ENCODE results near the gene GRIP1. TPM values are rescaled to one million over a fixed set of nuclear protein-coding genes. Genes with fewer than 3 reads are reported as not detected.

The GRIP1 gene
- total and polyA plus RNA-seq, 2 of the 4 experiments (the other 2 are of a cell fraction) = under 0.01 to 0.07 TPM

- H4K8ac ChIP-seq (ENCODE audit: low read depth in 2 of 2, low read length in 2 of 2) = no peak overlapping the region
- intact Hi-C loops (cut with micrococcal nuclease) (loop anchor here (1.0 kb wide), 1 partner anchor 171 kb away; no protein-coding TSS in a partner anchor), in situ Hi-C loops (cut with MboI; ENCODE audit: low sequenced_read_pairs) (no loop called here), dilution Hi-C loops (cut with HindIII; ENCODE audit: low sequenced_read_pairs, unreplicated experiment) (no loop called here)
- no peaks in the 10 kb centered on the region for H3K27me3 ChIP-seq (ENCODE audit: control insufficient read depth, insufficient read depth, low read length)
- POLR2A ChIA-PET (ENCODE audit: unreplicated experiment) = no interaction called here
- H2BK120ac ChIP-seq (ENCODE audit: low read depth, low read length) = no peak overlapping the region
- CTCF ChIA-PET = interaction anchor here (0.7 kb wide), 1 partner anchor 246 kb away, joined by 3 read pairs; no protein-coding TSS in a partner anchor
- no peak overlapping the region for H4K91ac ChIP-seq (ENCODE audit: insufficient read depth, low read depth, low read length)
- H4K5ac ChIP-seq (ENCODE audit: low read depth, low read length) = no peak overlapping the region
- H3K36me3 ChIP-seq (ENCODE audit: control insufficient read depth, insufficient read depth, low read length) = no peaks in the 10 kb centered on the region
- WGBS, 2 experiments (ENCODE audit: extremely low coverage in 2 of 2, insufficient read length in 1 of 2) = 45% methylated on average over 4 of the region's 8 CpGs; no CpG with 5 or more reads in 1 of the 2 experiments
- no peak overlapping the region for H3K14ac ChIP-seq (replicated peaks; ENCODE audit: low read depth, low read length)
- BruUV-seq (replicated peaks) = no TSS peak
- H2AK9ac ChIP-seq (replicated peaks; ENCODE audit: low read depth, low read length, poor library complexity) = no peak overlapping the region
- DNase-seq = peak; percentile 1
- H2BK5ac ChIP-seq (ENCODE audit: low read depth, low read length, poor library complexity, severe bottlenecking) = no peak overlapping the region
- H3K23ac ChIP-seq (ENCODE audit: low read depth, low read length) = no peak overlapping the region
- no peaks in the 10 kb centered on the region for H3K4me1 ChIP-seq (ENCODE audit: control insufficient read depth, insufficient read depth, low read length)
- H3K4me2 ChIP-seq (ENCODE audit: low read depth, low read length) = no peak overlapping the region
- no peak overlapping the region for H2BK20ac ChIP-seq (ENCODE audit: low read depth, low read length)
- no peaks in the 10 kb centered on the region for H3K9me1 ChIP-seq (ENCODE audit: insufficient read depth, low read length)
- H3K4me3 ChIP-seq (ENCODE audit: insufficient read depth, low read depth, low read length) = no peak overlapping the region
- H3K4ac ChIP-seq (ENCODE audit: low read depth, low read length) = no peak overlapping the region
- H2AFZ ChIP-seq (replicated peaks; ENCODE audit: low read length, poor library complexity) = no peak overlapping the region
- no peaks in the 10 kb centered on the region for H3K9me3 ChIP-seq (ENCODE audit: control insufficient read depth, insufficient read depth, low read length)
- no peak overlapping the region for H3K18ac ChIP-seq (ENCODE audit: low read depth, low read length)
- H4K20me1 ChIP-seq (ENCODE audit: insufficient read depth, low read length) = no peaks in the 10 kb centered on the region
- H3K9ac ChIP-seq (ENCODE audit: low read depth, low read length) = no peak overlapping the region
- no peak overlapping the region for H3K56ac ChIP-seq (ENCODE audit: extremely low read depth, insufficient read depth, low read length)
- no peak overlapping the region for H3K27ac ChIP-seq (ENCODE audit: insufficient read depth, low read length)
- no peaks in the 10 kb centered on the region for H3K79me1 ChIP-seq (ENCODE audit: low read depth in 1 of 2, low read length in 2 of 2)
- no peak overlapping the region for H2AK5ac ChIP-seq (ENCODE audit: low read depth, low read length)
- no peak; the same call in 1 of the 2 replicates for ATAC-seq (ENCODE audit: low read depth)
- TF ChIP-seq RAD21 (IDR thresholded peaks at IDR 0.05; ENCODE audit: low read length) (peak; percentile 39; the same call in 1 of the 2 replicates), CTCF (conservative IDR thresholded peaks at IDR 0.05; ENCODE audit: low read depth, low read length) (peak; percentile 27; the same call in 1 of the 2 replicates), POLR2A (IDR thresholded peaks at IDR 0.05; ENCODE audit: low read depth, low read length) (no peak), RFX5 (IDR thresholded peaks at IDR 0.05; ENCODE audit: low read depth, low read length) (no peak), MAFK (IDR thresholded peaks at IDR 0.05; ENCODE audit: low read depth, low read length) (no peak)
- no peak overlapping the region for H2BK15ac ChIP-seq (ENCODE audit: low read depth, low read length)
These were observed 10.1 kb upstream of the GRIP1 start for GRCh38 chr12:66688846-66689439.
